ENCODE measurements around the gene CPAMD8.
"Not testable (repeated sequence)": the region's sequence is repeated elsewhere in the genome, so short reads cannot be mapped to it uniquely, and the experiment has no call there.

CPAMD8 gene

GRCh38 chr19:16891696-16892382 lies 134.8 kb downstream of the CPAMD8 start:
- DNase-seq (ENCODE audit: low spot score), result no peak

- no peak for DNase-seq (ENCODE audit: low spot score)
Measured at GRCh38 chr19:16890461-16891184, 136.0 kb downstream of the CPAMD8 start.

- no peak for DNase-seq (ENCODE audit: low spot score)
Measured at GRCh38 chr19:16889883-16890460, 136.6 kb downstream of the CPAMD8 start.

- DNase-seq (ENCODE audit: low spot score), result no peak
Measured at GRCh38 chr19:16889366-16889882, 137.2 kb downstream of the CPAMD8 start.

- no peak for DNase-seq (ENCODE audit: low spot score)
Measured at GRCh38 chr19:16888629-16889365, 137.8 kb downstream of the CPAMD8 start, which contains the start of gene F2RL3. TSS of gene F2RL3 (plus strand) at chr19:16888999. CDS start at chr19:16889190, 191 bp downstream.

- no peak for DNase-seq (ENCODE audit: low spot score)
Measured at GRCh38 chr19:16887353-16888265, 139.0 kb downstream of the CPAMD8 start.

GRCh38 chr19:16886305-16886880 lies 140.2 kb downstream of the CPAMD8 start:
- DNase-seq (ENCODE audit: low spot score), result no peak

- no peak for DNase-seq (ENCODE audit: low spot score)
Measured at GRCh38 chr19:16885166-16885565, 141.4 kb downstream of the CPAMD8 start.

- DNase-seq (ENCODE audit: low spot score), result no peak
Measured at GRCh38 chr19:16883522-16883921, 143.1 kb downstream of the CPAMD8 start.

GRCh38 chr19:16882146-16882545 lies 144.5 kb downstream of the CPAMD8 start:
- DNase-seq (ENCODE audit: low spot score), result no peak

GRCh38 chr19:16880884-16881554 lies 145.6 kb downstream of the CPAMD8 start:
- no peak for DNase-seq (ENCODE audit: low spot score)

GRCh38 chr19:16878181-16878965 lies 148.2 kb downstream of the CPAMD8 start:
- no peak for DNase-seq (ENCODE audit: low spot score)

GRCh38 chr19:16877581-16877980 lies 149.0 kb downstream of the CPAMD8 start:
- no peak for DNase-seq (ENCODE audit: low spot score)

GRCh38 chr19:16876904-16877361 lies 149.7 kb downstream of the CPAMD8 start:
- DNase-seq (ENCODE audit: low spot score), result no peak

- no peak for DNase-seq (ENCODE audit: low spot score)
Measured at GRCh38 chr19:16875584-16876555, 150.7 kb downstream of the CPAMD8 start.

- not testable (repeated sequence) for DNase-seq (ENCODE audit: low spot score)
Measured at GRCh38 chr19:16874978-16875299, 151.7 kb downstream of the CPAMD8 start.

- no peak for DNase-seq (ENCODE audit: low spot score)
Measured at GRCh38 chr19:16874250-16874977, 152.2 kb downstream of the CPAMD8 start.
